ENCODE measurements around the gene ZNF76. TPM values are rescaled to one million over a fixed set of nuclear protein-coding genes. Genes with fewer than 3 reads are reported as not detected.
A peak's percentile ranks its signal among the peaks of the same experiment; 100 is the strongest.

ZNF76 gene
- total and polyA plus RNA-seq, 2 of the 13 experiments (the other 11 are each of a cell fraction or from before 2014, with no cell fraction given), result 13.2 to 26.4 TPM

- no peak for TF ChIP-seq ZNF281 (CRISPR knock-in tag; IDR thresholded peaks at IDR 0.05; ENCODE audit: borderline replicate concordance)
- peak; percentile 33; the same call in 1 of the 2 replicates for TF ChIP-seq KMT2B (CRISPR knock-in tag; IDR thresholded peaks at IDR 0.05)
- TF ChIP-seq SMAD3 (CRISPR knock-in tag; IDR thresholded peaks at IDR 0.05), result 0 out of 2 replicates have a peak, but pooled peaks have one; percentile 48
- peak; percentile 72 for TF ChIP-seq KDM2A (CRISPR knock-in tag; IDR thresholded peaks at IDR 0.05; ENCODE audit: borderline replicate concordance, low read depth)
- TF ChIP-seq ATAD3A (CRISPR knock-in tag; IDR thresholded peaks at IDR 0.05), result no peak
- TF ChIP-seq DRAP1 (CRISPR knock-in tag; IDR thresholded peaks at IDR 0.05), result 0 out of 2 replicates have a peak, but pooled peaks have one; percentile 35
- peak; percentile 99 for TF ChIP-seq CTCF (CRISPR knock-in tag; IDR thresholded peaks at IDR 0.05)
- TF ChIP-seq ZFP36L1 (CRISPR knock-in tag; IDR thresholded peaks at IDR 0.05), result peak; percentile 99; the same call in 1 of the 2 replicates
- TF ChIP-seq RFX1 (IDR thresholded peaks at IDR 0.05), result no peak
- 0 out of 2 replicates have a peak, but pooled peaks have one; percentile 43 for TF ChIP-seq HOMEZ (CRISPR knock-in tag; IDR thresholded peaks at IDR 0.05; ENCODE audit: low read depth)
- 0 out of 2 replicates have a peak, but pooled peaks have one; percentile 38 for TF ChIP-seq ZNF331 (CRISPR knock-in tag; IDR thresholded peaks at IDR 0.05)
- 0 out of 2 replicates have a peak, but pooled peaks have one; percentile 62 for TF ChIP-seq REPIN1 (CRISPR knock-in tag; IDR thresholded peaks at IDR 0.05; ENCODE audit: borderline replicate concordance, low read depth)
- peak; percentile 53; the same call in 1 of the 2 replicates for TF ChIP-seq TGIF2 (CRISPR knock-in tag; IDR thresholded peaks at IDR 0.05)
- 0 out of 2 replicates have a peak, but pooled peaks have one; percentile 53 for TF ChIP-seq ZKSCAN8 (CRISPR knock-in tag; IDR thresholded peaks at IDR 0.05; ENCODE audit: borderline replicate concordance)
- TF ChIP-seq MED8 (CRISPR knock-in tag; IDR thresholded peaks at IDR 0.05; ENCODE audit: insufficient replicate concordance), result no peak
- no peak for TF ChIP-seq ELF4 (CRISPR knock-in tag; IDR thresholded peaks at IDR 0.05; ENCODE audit: borderline replicate concordance)
- no peak for TF ChIP-seq BRD4 (CRISPR knock-in tag; IDR thresholded peaks at IDR 0.05)
- 0 out of 2 replicates have a peak, but pooled peaks have one; percentile 46 for TF ChIP-seq KMT2A (CRISPR knock-in tag; IDR thresholded peaks at IDR 0.05)
- TF ChIP-seq JARID2 (CRISPR knock-in tag; IDR thresholded peaks at IDR 0.05; ENCODE audit: insufficient replicate concordance), result peak; percentile 81
- no peak for TF ChIP-seq ZNF451 (CRISPR knock-in tag; IDR thresholded peaks at IDR 0.05)
- 0 out of 2 replicates have a peak, but pooled peaks have one; percentile 46 for TF ChIP-seq E2F5 (CRISPR knock-in tag; conservative IDR thresholded peaks at IDR 0.05)
Measured at GRCh38 chr6:35240838-35241801, 18.4 kb upstream of the ZNF76 start (continued).
